Spleen (tissue), 7 donors: ENCODE measurements around the gene PIGO.

Experiments
- CTCF ChIP-seq, 11 experiments: fragments of 200-600 bp in 7 of 11; fragments of 450-650 bp in 4 of 11; sonication (generic) in 4 of 11; IDR thresholded peaks in 8 of 11; conservative IDR thresholded peaks in 3 of 11; 1 replicate in 7 of 11; 2 replicates in 4 of 11; pipeline versions ENCODE4 v1.4.0 to v1.8.0; 2016 to 2021; ENCODE audit warnings: antibody characterized with exemption in 11 of 11, inconsistent platforms in 4 of 11, mild to moderate bottlenecking in 1 of 11
- POLR2A ChIP-seq, 3 donors: fragments of 450-650 bp; IDR thresholded peaks; one replicate each; pipeline ENCODE4 v1.5.1; 2017; ENCODE audit warnings: antibody characterized with exemption in 3 of 3, mild to moderate bottlenecking in 1 of 3
- POLR2AphosphoS5 ChIP-seq, 3 donors: sonication (generic); formaldehyde crosslinking; IDR thresholded peaks; one replicate each; pipeline ENCODE4 v1.5.1; 2017; ENCODE audit warnings: antibody characterized with exemption in 3 of 3
- donor health status: DM: no; HTN: no; CAD: no; lungs with moderate emphysema.
- donor health status: DM: no; HTN: no; CAD: no.
- donor health status: DM: no; HTN: no; CAD: no.

GRCh38 chr9:35067056-35067455 lies 29.3 kb downstream of the PIGO start:
- no peak for TF ChIP-seq CTCF (IDR thresholded peaks at IDR 0.05 in 8 of 11, conservative IDR thresholded peaks at IDR 0.05 in 3 of 11)
- TF ChIP-seq POLR2A (IDR thresholded peaks at IDR 0.05), result no peak
- TF ChIP-seq POLR2AphosphoS5 (IDR thresholded peaks at IDR 0.05), result no peak
